ENCODE measurements around the gene INSIG1. TPM values are rescaled to one million over a fixed set of nuclear protein-coding genes. Genes with fewer than 3 reads are reported as not detected.

INSIG1 gene
- total RNA-seq, 1 experiment from 2014 or later = 92.6 TPM

DNA sequence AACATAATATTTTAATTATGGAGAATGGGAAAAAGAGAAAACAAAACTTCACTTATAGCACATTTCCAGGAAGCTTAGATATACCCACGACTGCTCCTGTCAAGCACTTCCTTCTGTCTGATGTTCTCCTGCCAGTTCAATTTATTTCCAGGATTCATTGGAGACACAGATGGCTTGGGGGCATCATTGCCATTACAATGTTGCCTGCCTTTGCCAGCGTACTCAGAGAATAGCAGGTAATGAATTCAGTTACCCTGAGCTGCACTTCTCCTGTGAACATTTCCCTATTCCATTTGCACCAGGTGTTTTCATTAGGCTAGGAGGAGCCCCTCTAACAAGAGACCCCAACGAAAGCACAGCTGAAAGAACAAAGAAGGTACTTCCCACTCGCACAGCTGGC lies 33.7 kb downstream of the INSIG1 start:
- in situ Hi-C loops (cut with HindIII; ENCODE audit: low pct_unique_long_range_greater_than_20kb, low sequenced_read_pairs) = no loop called here
- POLR2A ChIA-PET = no interaction called here
- DNase-seq (ENCODE audit: low read depth, low spot score) = no peak

DNA sequence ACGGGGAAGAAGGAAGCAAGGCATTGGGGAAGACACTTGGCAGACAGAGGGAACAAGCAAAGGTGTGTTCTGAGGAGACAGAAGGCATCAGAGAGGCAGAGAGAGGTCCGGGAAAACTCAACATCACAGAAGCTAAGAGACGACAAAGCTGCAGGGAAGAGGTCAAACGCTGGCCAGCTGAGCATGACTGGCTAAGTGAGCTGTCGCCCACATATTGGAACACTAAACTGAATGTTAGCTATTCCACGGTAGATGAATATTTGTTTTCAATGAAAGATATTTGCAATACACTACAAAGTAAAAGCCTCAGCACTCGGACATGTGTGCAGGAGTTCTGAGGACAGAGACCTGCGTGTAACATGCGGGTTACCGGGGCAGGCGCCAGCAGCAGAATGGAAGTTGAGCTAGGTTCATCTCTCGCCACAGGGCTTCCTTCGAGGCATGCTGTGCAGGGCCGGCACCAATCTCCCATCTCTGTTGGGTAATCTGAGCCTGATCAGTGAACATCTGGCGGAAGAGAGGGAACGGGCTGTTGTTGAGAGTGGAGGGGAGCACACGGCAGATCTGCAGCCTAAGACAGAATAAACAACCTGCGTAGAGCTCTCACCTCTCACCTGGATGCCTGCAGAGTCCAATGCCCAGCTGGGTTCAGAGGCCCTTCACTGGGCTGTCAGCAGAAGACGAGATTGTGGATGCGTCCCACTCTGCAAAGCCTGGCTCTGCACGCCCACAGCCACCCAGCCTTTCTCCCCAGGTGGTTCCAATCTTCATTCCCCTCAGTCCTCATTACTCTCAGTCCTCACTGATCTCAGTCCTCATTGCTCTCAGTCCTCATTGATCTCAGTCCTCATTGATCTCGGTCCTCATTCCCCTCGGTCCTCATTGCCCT lies 35.9 kb downstream of the INSIG1 start:
- DNase-seq (ENCODE audit: low read depth, low spot score) (no peak), ATAC-seq (peak; percentile 67)
- no peaks in the 10 kb centered on the region for H3K9me3 ChIP-seq (ENCODE audit: control insufficient read depth, insufficient read depth, low read depth, low read length)
- H3K27me3 ChIP-seq (ENCODE audit: control insufficient read depth, insufficient read depth, low read length) = peaks cover 9% of the 10 kb centered on the region
- in situ Hi-C loops (cut with HindIII; ENCODE audit: low pct_unique_long_range_greater_than_20kb, low sequenced_read_pairs) (no loop called here), intact Hi-C loops (cut with micrococcal nuclease; ENCODE audit: unreplicated experiment) (no loop called here)
- no peaks in the 10 kb centered on the region for H3K4me1 ChIP-seq (ENCODE audit: control insufficient read depth, insufficient read depth, low read length)
- H3K27ac ChIP-seq (ENCODE audit: low read length) = no peak overlapping the region
- CTCF ChIA-PET = interaction anchor here (0.6 kb wide), 1 partner anchor 441 kb away, joined by 4 read pairs; no protein-coding TSS in a partner anchor
- H3K36me3 ChIP-seq (ENCODE audit: control insufficient read depth, insufficient read depth, low read length) = no peaks in the 10 kb centered on the region
- POLR2A ChIA-PET = no interaction called here
- H3K4me3 ChIP-seq (ENCODE audit: low read depth in 2 of 2, low read length in 2 of 2) = no peak overlapping the region
- BruUV-seq (replicated peaks) = no TSS peak
- no peak for TF ChIP-seq TCF7L2 (IDR thresholded peaks at IDR 0.05; ENCODE audit: low read depth, low read length)
- TF ChIP-seq SIN3A (IDR thresholded peaks at IDR 0.05; ENCODE audit: borderline replicate concordance, insufficient read depth, low read depth, low read length) = no peak
- no peak for TF ChIP-seq POLR2AphosphoS5 (IDR thresholded peaks at IDR 0.05; ENCODE audit: low read depth, low read length)
- TF ChIP-seq, protein P1, sequence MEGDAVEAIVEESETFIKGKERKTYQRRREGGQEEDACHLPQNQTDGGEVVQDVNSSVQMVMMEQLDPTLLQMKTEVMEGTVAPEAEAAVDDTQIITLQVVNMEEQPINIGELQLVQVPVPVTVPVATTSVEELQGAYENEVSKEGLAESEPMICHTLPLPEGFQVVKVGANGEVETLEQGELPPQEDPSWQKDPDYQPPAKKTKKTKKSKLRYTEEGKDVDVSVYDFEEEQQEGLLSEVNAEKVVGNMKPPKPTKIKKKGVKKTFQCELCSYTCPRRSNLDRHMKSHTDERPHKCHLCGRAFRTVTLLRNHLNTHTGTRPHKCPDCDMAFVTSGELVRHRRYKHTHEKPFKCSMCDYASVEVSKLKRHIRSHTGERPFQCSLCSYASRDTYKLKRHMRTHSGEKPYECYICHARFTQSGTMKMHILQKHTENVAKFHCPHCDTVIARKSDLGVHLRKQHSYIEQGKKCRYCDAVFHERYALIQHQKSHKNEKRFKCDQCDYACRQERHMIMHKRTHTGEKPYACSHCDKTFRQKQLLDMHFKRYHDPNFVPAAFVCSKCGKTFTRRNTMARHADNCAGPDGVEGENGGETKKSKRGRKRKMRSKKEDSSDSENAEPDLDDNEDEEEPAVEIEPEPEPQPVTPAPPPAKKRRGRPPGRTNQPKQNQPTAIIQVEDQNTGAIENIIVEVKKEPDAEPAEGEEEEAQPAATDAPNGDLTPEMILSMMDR (IDR thresholded peaks at IDR 0.05) = no peak
- TF ChIP-seq, protein P2, sequence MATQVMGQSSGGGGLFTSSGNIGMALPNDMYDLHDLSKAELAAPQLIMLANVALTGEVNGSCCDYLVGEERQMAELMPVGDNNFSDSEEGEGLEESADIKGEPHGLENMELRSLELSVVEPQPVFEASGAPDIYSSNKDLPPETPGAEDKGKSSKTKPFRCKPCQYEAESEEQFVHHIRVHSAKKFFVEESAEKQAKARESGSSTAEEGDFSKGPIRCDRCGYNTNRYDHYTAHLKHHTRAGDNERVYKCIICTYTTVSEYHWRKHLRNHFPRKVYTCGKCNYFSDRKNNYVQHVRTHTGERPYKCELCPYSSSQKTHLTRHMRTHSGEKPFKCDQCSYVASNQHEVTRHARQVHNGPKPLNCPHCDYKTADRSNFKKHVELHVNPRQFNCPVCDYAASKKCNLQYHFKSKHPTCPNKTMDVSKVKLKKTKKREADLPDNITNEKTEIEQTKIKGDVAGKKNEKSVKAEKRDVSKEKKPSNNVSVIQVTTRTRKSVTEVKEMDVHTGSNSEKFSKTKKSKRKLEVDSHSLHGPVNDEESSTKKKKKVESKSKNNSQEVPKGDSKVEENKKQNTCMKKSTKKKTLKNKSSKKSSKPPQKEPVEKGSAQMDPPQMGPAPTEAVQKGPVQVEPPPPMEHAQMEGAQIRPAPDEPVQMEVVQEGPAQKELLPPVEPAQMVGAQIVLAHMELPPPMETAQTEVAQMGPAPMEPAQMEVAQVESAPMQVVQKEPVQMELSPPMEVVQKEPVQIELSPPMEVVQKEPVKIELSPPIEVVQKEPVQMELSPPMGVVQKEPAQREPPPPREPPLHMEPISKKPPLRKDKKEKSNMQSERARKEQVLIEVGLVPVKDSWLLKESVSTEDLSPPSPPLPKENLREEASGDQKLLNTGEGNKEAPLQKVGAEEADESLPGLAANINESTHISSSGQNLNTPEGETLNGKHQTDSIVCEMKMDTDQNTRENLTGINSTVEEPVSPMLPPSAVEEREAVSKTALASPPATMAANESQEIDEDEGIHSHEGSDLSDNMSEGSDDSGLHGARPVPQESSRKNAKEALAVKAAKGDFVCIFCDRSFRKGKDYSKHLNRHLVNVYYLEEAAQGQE (IDR thresholded peaks at IDR 0.05; ENCODE audit: insufficient read depth in 1 of 2, low read depth in 2 of 2, low read length in 1 of 2) = no peak

More for the DNA sequence above, 33.7 kb downstream of the INSIG1 start:
- Histone ChIP-seq H3K27ac (ENCODE audit: low read length) (no peak overlapping the region), H3K4me1 (ENCODE audit: control insufficient read depth, insufficient read depth, low read length) (no peaks in the 10 kb centered on the region), H3K9me3 (ENCODE audit: control insufficient read depth, insufficient read depth, low read depth, low read length) (no peaks in the 10 kb centered on the region), H3K4me3 (ENCODE audit: low read depth in 2 of 2, low read length in 2 of 2) (no peak overlapping the region), H3K36me3 (ENCODE audit: control insufficient read depth, insufficient read depth, low read length) (no peaks in the 10 kb centered on the region), H3K27me3 (ENCODE audit: control insufficient read depth, insufficient read depth, low read length) (peaks cover 9% of the 10 kb centered on the region)
- TF ChIP-seq, protein P2 (IDR thresholded peaks at IDR 0.05; ENCODE audit: insufficient read depth in 1 of 2, low read depth in 2 of 2, low read length in 1 of 2) = no peak
- TF ChIP-seq, protein P1 (IDR thresholded peaks at IDR 0.05) = no peak
- TF ChIP-seq SIN3A (IDR thresholded peaks at IDR 0.05; ENCODE audit: borderline replicate concordance, insufficient read depth, low read depth, low read length) (no peak), TCF7L2 (IDR thresholded peaks at IDR 0.05; ENCODE audit: low read depth, low read length) (no peak), POLR2AphosphoS5 (IDR thresholded peaks at IDR 0.05; ENCODE audit: low read depth, low read length) (no peak)
- BruUV-seq (replicated peaks) = no TSS peak
- intact Hi-C loops (cut with micrococcal nuclease; ENCODE audit: unreplicated experiment) = no loop called here
- ATAC-seq = no peak
- CTCF ChIA-PET = interaction anchor here (1.4 kb wide), 1 partner anchor 14 kb away, joined by 4 read pairs; no protein-coding TSS in a partner anchor
